IMR-90 (cell line): ENCODE data around the gene STAT6. TPM values are rescaled to one million over a fixed set of nuclear protein-coding genes. Genes with fewer than 3 reads are reported as not detected.

Experiments
- BHLHE40 ChIP-seq: fragments of 150-350 bp; IDR thresholded peaks from 2 replicates; pipeline ENCODE4 v1.6.1; 2016; ENCODE audit warnings: mild to moderate bottlenecking, low read depth, low read length
- MAZ ChIP-seq: IDR thresholded peaks from 2 replicates; pipeline ENCODE4 v1.6.1; 2012; ENCODE audit warnings: low read depth, mild to moderate bottlenecking, low read length, improper control_type of control experiment, moderate library complexity, borderline replicate concordance
- MXI1 ChIP-seq: IDR thresholded peaks from 2 replicates; pipeline ENCODE4 v1.6.1; 2012; ENCODE audit warnings: low read depth, mild to moderate bottlenecking, low read length, moderate library complexity, borderline replicate concordance
- RFX5 ChIP-seq: IDR thresholded peaks from 2 replicates; pipeline ENCODE4 v1.8.0; 2012; ENCODE audit warnings: low read depth, mild to moderate bottlenecking, low read length, moderate library complexity
- USF2 ChIP-seq: fragments of 150-350 bp; IDR thresholded peaks from 2 replicates; pipeline ENCODE4 v1.6.1; 2017; ENCODE audit warnings: mild to moderate bottlenecking, antibody characterized with exemption, low read length, low read depth
- polyA plus RNA-seq, 3 experiments: library from polyadenylated mRNA; depleted of rRNA; stranded (reverse); fragments of >200 nt; gene quantifications; 2 replicates each; pipeline ENCODE4 v1.2.3, GENCODE V29; 2012; ENCODE audit warnings: low replicate concordance in 1 of 3
- total RNA-seq: library from RNA; depleted of rRNA; stranded (reverse); fragments of >200 nt; gene quantifications from 2 replicates; pipeline ENCODE4 v1.2.3, GENCODE V29; 2012

Gene STAT6
- total and polyA plus RNA-seq, 2 of the 4 experiments (the other 2 are of a cell fraction): 43.4 to 96.9 TPM

GRCh38 chr12:57063991-57064685 lies 47.0 kb downstream of the STAT6 start (continued):
- no peak for TF ChIP-seq MXI1
- TF ChIP-seq USF2: no peak
- no peak for TF ChIP-seq BHLHE40
- no peak for TF ChIP-seq MAZ
- TF ChIP-seq RFX5: no peak
